Measurements from ENCODE around the gene ALDH4A1. TPM values are rescaled to one million over a fixed set of nuclear protein-coding genes. Genes with fewer than 3 reads are reported as not detected.

The ALDH4A1 gene
- total and polyA plus RNA-seq, 10 of the 15 experiments (the other 5 are each of a cell fraction or from before 2014, with no cell fraction given), result 0.06 to 25.5 (median 13.0) TPM

DNA sequence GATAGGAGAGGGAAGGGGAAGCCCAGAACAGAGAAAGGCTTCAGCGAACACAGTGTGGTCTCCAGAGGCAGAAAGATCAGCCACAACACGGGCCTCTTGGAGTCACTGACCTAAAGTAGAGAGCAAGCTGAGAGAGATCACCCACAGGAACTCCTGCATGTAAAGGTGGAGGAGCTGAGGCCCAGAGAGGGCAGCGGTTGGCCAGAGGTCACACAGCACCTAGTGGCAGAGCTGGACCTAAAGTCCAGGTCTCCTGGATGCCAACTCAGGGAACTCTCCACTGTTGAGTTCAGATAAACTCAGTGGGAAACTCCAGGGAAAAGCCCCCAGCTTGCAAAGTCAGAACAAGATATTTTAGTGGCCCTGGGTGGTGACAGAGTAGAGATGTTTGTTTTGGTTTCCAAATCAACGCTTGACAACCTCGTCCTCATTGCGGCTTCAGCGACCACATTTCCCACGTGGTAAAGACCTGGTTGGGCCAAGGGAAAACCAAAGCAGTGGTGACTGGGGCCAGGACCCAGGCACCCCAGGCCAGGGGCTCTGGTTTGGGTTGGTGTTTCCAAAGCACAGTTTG is 49.5 kb upstream of the ALDH4A1 start (continued):
- TF ChIP-seq, protein P1, sequence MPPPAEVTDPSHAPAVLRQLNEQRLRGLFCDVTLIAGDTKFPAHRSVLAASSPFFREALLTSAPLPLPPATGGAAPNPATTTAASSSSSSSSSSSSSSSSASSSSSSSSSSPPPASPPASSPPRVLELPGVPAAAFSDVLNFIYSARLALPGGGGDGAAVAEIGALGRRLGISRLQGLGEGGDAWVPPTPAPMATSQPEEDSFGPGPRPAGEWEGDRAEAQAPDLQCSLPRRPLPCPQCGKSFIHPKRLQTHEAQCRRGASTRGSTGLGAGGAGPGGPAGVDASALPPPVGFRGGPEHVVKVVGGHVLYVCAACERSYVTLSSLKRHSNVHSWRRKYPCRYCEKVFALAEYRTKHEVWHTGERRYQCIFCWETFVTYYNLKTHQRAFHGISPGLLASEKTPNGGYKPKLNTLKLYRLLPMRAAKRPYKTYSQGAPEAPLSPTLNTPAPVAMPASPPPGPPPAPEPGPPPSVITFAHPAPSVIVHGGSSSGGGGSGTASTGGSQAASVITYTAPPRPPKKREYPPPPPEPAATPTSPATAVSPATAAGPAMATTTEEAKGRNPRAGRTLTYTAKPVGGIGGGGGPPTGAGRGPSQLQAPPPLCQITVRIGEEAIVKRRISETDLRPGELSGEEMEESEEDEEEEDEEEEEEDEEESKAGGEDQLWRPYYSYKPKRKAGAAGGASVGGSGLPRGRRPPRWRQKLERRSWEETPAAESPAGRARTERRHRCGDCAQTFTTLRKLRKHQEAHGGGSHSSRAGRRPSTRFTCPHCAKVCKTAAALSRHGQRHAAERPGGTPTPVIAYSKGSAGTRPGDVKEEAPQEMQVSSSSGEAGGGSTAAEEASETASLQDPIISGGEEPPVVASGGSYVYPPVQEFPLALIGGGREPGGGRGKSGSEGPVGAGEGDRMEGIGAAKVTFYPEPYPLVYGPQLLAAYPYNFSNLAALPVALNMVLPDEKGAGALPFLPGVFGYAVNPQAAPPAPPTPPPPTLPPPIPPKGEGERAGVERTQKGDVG (CRISPR knock-in tag; IDR thresholded peaks at IDR 0.05), result no peak
- TF ChIP-seq ZBED1 (IDR thresholded peaks at IDR 0.05; ENCODE audit: borderline replicate concordance) (0 out of 2 replicates have a peak, but pooled peaks have one; percentile 22), FOS (IDR thresholded peaks at IDR 0.05; ENCODE audit: borderline replicate concordance, extremely low read depth, insufficient read length) (no peak), NFYA (IDR thresholded peaks at IDR 0.05; ENCODE audit: borderline replicate concordance, low read depth, low read length) (no peak), NFYB (IDR thresholded peaks at IDR 0.05; ENCODE audit: insufficient read depth, low read depth, low read length) (no peak), BRCA1 (IDR thresholded peaks at IDR 0.05; ENCODE audit: low read depth, low read length) (no peak), HDGF (IDR thresholded peaks at IDR 0.05) (peak; percentile 11; the same call in 1 of the 2 replicates), CBFB (IDR thresholded peaks at IDR 0.05; ENCODE audit: low read depth) (peak; percentile 90), BHLHE40 (IDR thresholded peaks at IDR 0.05; ENCODE audit: borderline replicate concordance in 1 of 2, low read depth in 2 of 2, low read length in 1 of 2) (peak; percentile 44 to 71; a peak in 3 of 4 replicates), EZH2 (IDR thresholded peaks at IDR 0.05; ENCODE audit: borderline replicate concordance, control insufficient read depth, low read depth, low read length) (no peak), SMARCA5 (IDR thresholded peaks at IDR 0.05) (peak; percentile 99), RUNX3 (IDR thresholded peaks at IDR 0.05; ENCODE audit: low read length) (peak; percentile 99), ZNF217 (IDR thresholded peaks at IDR 0.05) (peak; percentile 84), MXI1 (IDR thresholded peaks at IDR 0.05; ENCODE audit: low read depth, low read length) (peak; percentile 67), TARDBP (IDR thresholded peaks at IDR 0.05; ENCODE audit: borderline replicate concordance) (no peak), JUNB (IDR thresholded peaks at IDR 0.05) (peak; percentile 74), PAX5 (IDR thresholded peaks at IDR 0.05; ENCODE audit: borderline replicate concordance, low read depth, low read length) (peak; percentile 86)
- TF ChIP-seq, protein P2, sequence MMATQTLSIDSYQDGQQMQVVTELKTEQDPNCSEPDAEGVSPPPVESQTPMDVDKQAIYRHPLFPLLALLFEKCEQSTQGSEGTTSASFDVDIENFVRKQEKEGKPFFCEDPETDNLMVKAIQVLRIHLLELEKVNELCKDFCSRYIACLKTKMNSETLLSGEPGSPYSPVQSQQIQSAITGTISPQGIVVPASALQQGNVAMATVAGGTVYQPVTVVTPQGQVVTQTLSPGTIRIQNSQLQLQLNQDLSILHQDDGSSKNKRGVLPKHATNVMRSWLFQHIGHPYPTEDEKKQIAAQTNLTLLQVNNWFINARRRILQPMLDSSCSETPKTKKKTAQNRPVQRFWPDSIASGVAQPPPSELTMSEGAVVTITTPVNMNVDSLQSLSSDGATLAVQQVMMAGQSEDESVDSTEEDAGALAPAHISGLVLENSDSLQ (IDR thresholded peaks at IDR 0.05), result no peak
- TF ChIP-seq, protein P3, sequence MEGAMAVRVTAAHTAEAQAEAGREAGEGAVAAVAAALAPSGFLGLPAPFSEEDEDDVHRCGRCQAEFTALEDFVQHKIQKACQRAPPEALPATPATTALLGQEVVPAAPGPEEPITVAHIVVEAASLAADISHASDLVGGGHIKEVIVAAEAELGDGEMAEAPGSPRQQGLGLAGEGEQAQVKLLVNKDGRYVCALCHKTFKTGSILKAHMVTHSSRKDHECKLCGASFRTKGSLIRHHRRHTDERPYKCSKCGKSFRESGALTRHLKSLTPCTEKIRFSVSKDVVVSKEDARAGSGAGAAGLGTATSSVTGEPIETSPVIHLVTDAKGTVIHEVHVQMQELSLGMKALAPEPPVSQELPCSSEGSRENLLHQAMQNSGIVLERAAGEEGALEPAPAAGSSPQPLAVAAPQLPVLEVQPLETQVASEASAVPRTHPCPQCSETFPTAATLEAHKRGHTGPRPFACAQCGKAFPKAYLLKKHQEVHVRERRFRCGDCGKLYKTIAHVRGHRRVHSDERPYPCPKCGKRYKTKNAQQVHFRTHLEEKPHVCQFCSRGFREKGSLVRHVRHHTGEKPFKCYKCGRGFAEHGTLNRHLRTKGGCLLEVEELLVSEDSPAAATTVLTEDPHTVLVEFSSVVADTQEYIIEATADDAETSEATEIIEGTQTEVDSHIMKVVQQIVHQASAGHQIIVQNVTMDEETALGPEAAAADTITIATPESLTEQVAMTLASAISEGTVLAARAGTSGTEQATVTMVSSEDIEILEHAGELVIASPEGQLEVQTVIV (IDR thresholded peaks at IDR 0.05; ENCODE audit: borderline replicate concordance, partially characterized antibody), result no peak
- TF ChIP-seq, protein P4, sequence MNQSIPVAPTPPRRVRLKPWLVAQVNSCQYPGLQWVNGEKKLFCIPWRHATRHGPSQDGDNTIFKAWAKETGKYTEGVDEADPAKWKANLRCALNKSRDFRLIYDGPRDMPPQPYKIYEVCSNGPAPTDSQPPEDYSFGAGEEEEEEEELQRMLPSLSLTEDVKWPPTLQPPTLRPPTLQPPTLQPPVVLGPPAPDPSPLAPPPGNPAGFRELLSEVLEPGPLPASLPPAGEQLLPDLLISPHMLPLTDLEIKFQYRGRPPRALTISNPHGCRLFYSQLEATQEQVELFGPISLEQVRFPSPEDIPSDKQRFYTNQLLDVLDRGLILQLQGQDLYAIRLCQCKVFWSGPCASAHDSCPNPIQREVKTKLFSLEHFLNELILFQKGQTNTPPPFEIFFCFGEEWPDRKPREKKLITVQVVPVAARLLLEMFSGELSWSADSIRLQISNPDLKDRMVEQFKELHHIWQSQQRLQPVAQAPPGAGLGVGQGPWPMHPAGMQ (IDR thresholded peaks at IDR 0.05; ENCODE audit: borderline replicate concordance), result no peak
- TF ChIP-seq, protein P5, sequence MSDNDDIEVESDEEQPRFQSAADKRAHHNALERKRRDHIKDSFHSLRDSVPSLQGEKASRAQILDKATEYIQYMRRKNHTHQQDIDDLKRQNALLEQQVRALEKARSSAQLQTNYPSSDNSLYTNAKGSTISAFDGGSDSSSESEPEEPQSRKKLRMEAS (IDR thresholded peaks at IDR 0.05; ENCODE audit: low read depth, low read length), result no peak
- TF ChIP-seq, protein P6, sequence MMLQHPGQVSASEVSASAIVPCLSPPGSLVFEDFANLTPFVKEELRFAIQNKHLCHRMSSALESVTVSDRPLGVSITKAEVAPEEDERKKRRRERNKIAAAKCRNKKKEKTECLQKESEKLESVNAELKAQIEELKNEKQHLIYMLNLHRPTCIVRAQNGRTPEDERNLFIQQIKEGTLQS (IDR thresholded peaks at IDR 0.05; ENCODE audit: borderline replicate concordance, extremely low read depth, low read depth, low read length), result no peak
